Ascending aorta (tissue), 2 donors: ENCODE results near the gene DYNLL1. TPM values are rescaled to one million over a fixed set of nuclear protein-coding genes. Genes with fewer than 3 reads are reported as not detected.
"Not testable (repeated sequence)": the region's sequence is repeated elsewhere in the genome, so short reads cannot be mapped to it uniquely, and the experiment has no call there.

Source experiments
- DNase-seq, 2 donors: peaks; one replicate each; pipeline ENCODE4 v3.0.0-alpha.2; 2019; ENCODE audit warnings: low spot score in 2 of 2
- H3K27ac ChIP-seq, 2 donors: fragments of 200-600 bp; sonication (generic); one replicate each; pipeline ENCODE4 v1.5.1; 2016 to 2017; ENCODE audit warnings: mild to moderate bottlenecking in 1 of 2
- H3K27me3 ChIP-seq: fragments of 200-600 bp; sonication (generic); one replicate; pipeline ENCODE4 v1.5.1; 2017
- H3K36me3 ChIP-seq, 2 donors: fragments of 200-600 bp; sonication (generic); one replicate each; pipeline ENCODE4 v1.5.1; 2016
- H3K4me1 ChIP-seq, 2 donors: fragments of 200-600 bp; sonication (generic); one replicate each; pipeline ENCODE4 v1.5.1; 2016 to 2017; ENCODE audit warnings: mild to moderate bottlenecking in 1 of 2
- H3K4me3 ChIP-seq, 2 donors: fragments of 200-600 bp; sonication (generic); one replicate each; pipeline ENCODE4 v1.5.1; 2016 to 2017; ENCODE audit warnings: mild to moderate bottlenecking in 1 of 2
- H3K9me3 ChIP-seq, 2 donors: fragments of 200-600 bp; sonication (generic); one replicate each; pipeline ENCODE4 v1.5.1; 2016
- CTCF ChIP-seq, 3 experiments: fragments of 200-600 bp in 2 of 3; fragments of 450-650 bp in 1 of 3; sonication (generic) in 2 of 3; IDR thresholded peaks; one replicate each; pipeline ENCODE4 v1.5.1; 2016 to 2019; ENCODE audit warnings: antibody characterized with exemption in 3 of 3, mild to moderate bottlenecking in 1 of 3, moderate library complexity in 1 of 3
- intact Hi-C: fragments of 100-400 bp; cut with DNase I; formaldehyde crosslinking; loops from one replicate; pipeline ENCODE4 v1.15.1; 2023
- total RNA-seq: library from RNA; depleted of rRNA; stranded (reverse); fragments of >200 nt; gene quantifications from one replicate; pipeline ENCODE4 v1.1.0, GENCODE V29; 2016

Gene DYNLL1
- total RNA-seq, 1 donor from 2014 or later = 216 TPM

DNA sequence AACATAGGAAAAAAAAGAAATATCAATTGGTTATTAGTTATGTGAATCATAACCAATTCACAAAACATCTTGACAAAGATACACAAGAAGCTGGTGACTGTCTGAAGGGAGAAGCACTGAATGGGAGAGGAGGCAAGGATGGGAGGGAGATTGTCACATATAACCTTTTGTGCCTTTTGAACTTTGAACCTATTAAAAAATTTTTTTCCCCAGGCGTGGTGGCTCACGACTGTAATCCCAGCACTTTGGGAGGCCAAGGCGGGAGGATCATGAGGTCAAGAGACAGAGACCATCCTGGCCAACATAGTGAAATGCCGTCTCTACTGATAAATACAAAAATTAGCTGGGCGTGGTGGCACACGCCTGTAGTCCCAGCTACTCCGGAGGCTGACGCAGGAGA lies 12.6 kb downstream of the DYNLL1 start:
- TF ChIP-seq CTCF (IDR thresholded peaks at IDR 0.05) = no peak
- H3K27ac ChIP-seq = no peak overlapping the region
- no peak overlapping the region for H3K4me3 ChIP-seq
- no peaks in the 10 kb centered on the region for H3K27me3 ChIP-seq
- no peaks in the 10 kb centered on the region for H3K4me1 ChIP-seq
- intact Hi-C loops = no loop called here
- no peak for DNase-seq
- H3K36me3 ChIP-seq = peaks cover 21 to 53% of the 10 kb centered on the region in 2 donors
- no peaks in the 10 kb centered on the region for H3K9me3 ChIP-seq

GRCh38 chr12:120514002-120514401 lies 18.1 kb downstream of the DYNLL1 start:
- H3K36me3 ChIP-seq = peaks cover 20 to 50% of the 10 kb centered on the region in 2 donors
- intact Hi-C loops = no loop called here
- TF ChIP-seq CTCF (IDR thresholded peaks at IDR 0.05) = no peak
- H3K4me3 ChIP-seq = no peak overlapping the region
- no peak overlapping the region for H3K27ac ChIP-seq
- no peaks in the 10 kb centered on the region for H3K9me3 ChIP-seq
- no peak for DNase-seq
- no peaks in the 10 kb centered on the region for H3K27me3 ChIP-seq
- H3K4me1 ChIP-seq = no peaks in the 10 kb centered on the region

DNA sequence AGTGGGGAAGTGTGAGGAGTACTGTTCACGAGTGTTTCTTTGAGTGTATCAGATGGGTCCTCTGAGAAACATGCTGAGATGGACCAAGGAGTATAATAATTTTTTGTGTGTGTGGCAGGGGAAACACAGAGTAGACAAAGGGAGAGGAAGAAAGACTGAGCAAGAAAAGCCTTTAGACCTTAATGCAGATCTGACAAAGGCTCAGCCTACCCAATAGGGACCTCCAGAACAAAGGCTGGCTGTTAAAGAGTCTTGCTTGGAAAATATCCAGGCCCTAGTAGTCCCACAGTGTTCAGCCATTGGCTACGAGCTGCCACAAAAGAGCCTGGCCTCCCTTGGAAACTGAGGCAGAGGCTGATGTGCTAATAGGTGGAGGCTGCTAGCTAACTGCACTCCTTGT lies 19.6 kb downstream of the DYNLL1 start:
- intact Hi-C loops = no loop called here
- H3K9me3 ChIP-seq = no peaks in the 10 kb centered on the region
- H3K4me1 ChIP-seq = no peaks in the 10 kb centered on the region
- no peaks in the 10 kb centered on the region for H3K27me3 ChIP-seq
- H3K27ac ChIP-seq = no peak overlapping the region
- H3K36me3 ChIP-seq = peaks cover 13 to 43% of the 10 kb centered on the region in 2 donors
- no peak for DNase-seq
- no peak for TF ChIP-seq CTCF (IDR thresholded peaks at IDR 0.05)
- no peak overlapping the region for H3K4me3 ChIP-seq

GRCh38 chr12:120519324-120519723 lies 23.4 kb downstream of the DYNLL1 start:
- H3K36me3 ChIP-seq = peaks cover 22 to 35% of the 10 kb centered on the region in 2 donors
- DNase-seq, H3K4me1 ChIP-seq, H3K4me3 ChIP-seq, H3K9me3 ChIP-seq, H3K27me3 ChIP-seq, H3K27ac ChIP-seq, intact Hi-C loops: not testable (repeated sequence)

DNA sequence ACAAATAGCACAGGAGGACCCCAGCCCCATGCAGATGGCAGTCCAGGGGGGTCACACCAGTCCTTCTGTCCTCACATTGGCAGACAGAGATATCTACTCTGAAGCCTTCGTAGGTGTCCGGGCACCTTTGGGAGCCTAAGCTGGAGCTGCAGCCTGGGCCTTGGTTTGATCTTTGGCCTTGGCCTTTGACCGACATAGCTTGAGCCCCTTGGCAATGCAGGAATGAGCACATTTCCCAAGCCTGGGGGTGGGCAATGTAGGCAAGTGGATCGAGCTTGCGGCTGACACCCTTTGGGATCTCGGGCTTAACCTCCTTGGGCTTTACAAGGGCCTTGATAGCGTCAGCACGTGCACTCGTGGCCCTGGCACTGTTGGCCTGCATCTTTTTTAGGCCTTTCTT lies 26.7 kb downstream of the DYNLL1 start:
- peaks cover 9 to 13% of the 10 kb centered on the region in 2 donors for H3K36me3 ChIP-seq

More for the DNA sequence above, 26.7 kb downstream of the DYNLL1 start:
- Histone ChIP-seq H3K4me3 (no peak overlapping the region), H3K27me3 (no peaks in the 10 kb centered on the region), H3K4me1 (no peaks in the 10 kb centered on the region), H3K27ac (no peak overlapping the region), H3K9me3 (no peaks in the 10 kb centered on the region)
- no peak for TF ChIP-seq CTCF (IDR thresholded peaks at IDR 0.05)
- DNase-seq = no peak
- intact Hi-C loops = no loop called here
